Stimulated activated memory B cell treated with anti-CD40 and anti-IgM and Interleukin-4, amounts not matched to agents 10 μg/mL and 1 μg/mL and 100 μg/mL, for 72 hours (primary cell): ENCODE data around the gene ARHGAP15.
A peak's percentile ranks its signal among the peaks of the same experiment; 100 is the strongest.

ENCODE experiments used
- ATAC-seq: fragments of 150-1000 bp; cut with Tn5 transposase; 2 replicates; pipeline ENCODE4 v1.10.0; 2021
- H3K27ac Mint-ChIP-seq: one replicate; pipeline ENCODE4 v1.8.0; 2022; ENCODE audit warnings: mild to moderate bottlenecking, mixed read lengths
- H3K27me3 Mint-ChIP-seq: one replicate; pipeline ENCODE4 v1.8.0; 2022; ENCODE audit warnings: mixed read lengths
- H3K36me3 Mint-ChIP-seq: one replicate; pipeline ENCODE4 v1.8.0; 2022; ENCODE audit warnings: mixed read lengths
- H3K4me1 Mint-ChIP-seq: one replicate; pipeline ENCODE4 v1.8.0; 2022; ENCODE audit warnings: mixed read lengths
- H3K4me3 Mint-ChIP-seq: one replicate; pipeline ENCODE4 v1.8.0; 2022; ENCODE audit warnings: mild to moderate bottlenecking, moderate library complexity, mixed read lengths
- H3K9me3 Mint-ChIP-seq: one replicate; pipeline ENCODE4 v1.8.0; 2022; ENCODE audit warnings: mixed read lengths

The ARHGAP15 gene

DNA sequence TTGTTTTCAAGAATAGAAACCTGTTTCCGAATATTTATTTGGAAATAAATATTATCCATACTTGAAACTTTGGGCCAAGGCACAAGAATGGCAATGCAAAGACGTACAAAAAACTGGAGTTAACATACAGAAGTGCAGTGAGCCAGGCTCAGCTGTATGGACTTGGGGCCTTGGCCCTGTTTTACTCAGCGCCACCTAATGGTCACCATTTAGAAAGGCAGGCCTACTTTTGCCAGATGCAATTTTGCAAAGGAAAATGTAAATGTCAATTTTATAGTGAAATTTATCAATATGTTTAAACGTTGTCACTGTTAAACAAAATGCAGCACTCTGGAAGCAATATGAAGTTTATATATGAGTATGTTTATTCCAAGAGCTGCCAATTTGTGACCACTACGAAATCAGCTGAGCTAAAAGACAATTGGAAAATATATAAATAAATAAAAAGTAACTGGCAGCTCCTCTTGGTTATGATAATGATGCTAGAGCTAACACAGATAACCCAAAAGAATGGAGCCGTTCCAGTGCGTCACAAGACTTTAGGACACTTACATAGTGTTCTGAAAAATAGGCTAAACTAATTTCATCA, 155.0 kb downstream of the ARHGAP15 start:
- H3K4me3 Mint-ChIP-seq, result no peak overlapping the region
- H3K9me3 Mint-ChIP-seq, result no peaks in the 10 kb centered on the region
- H3K36me3 Mint-ChIP-seq, result peaks cover 6% of the 10 kb centered on the region
- peak; percentile 62 for ATAC-seq
- no peak overlapping the region for H3K27ac Mint-ChIP-seq
- no peaks in the 10 kb centered on the region for H3K27me3 Mint-ChIP-seq
- H3K4me1 Mint-ChIP-seq, result peaks cover 14% of the 10 kb centered on the region

DNA sequence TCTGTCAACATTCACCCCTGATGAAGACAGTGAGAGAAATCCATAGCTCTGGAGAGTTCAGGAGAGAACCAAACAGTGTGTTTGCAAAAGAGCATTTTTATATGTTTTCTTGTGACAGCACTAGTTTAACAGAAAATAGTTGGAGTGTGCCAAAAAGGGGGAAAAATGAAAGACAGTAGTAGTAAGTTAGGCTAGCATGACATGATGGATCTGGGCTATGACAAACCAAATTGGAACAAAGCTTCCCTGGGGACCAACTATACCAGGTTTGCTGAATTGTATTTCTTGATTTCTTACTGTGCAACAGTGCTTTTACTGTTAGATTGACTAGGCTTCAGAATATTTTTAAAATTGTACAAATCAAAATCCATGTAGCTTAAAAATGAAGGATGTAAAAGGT, 159.8 kb downstream of the ARHGAP15 start:
- Mint-ChIP-seq H3K9me3 (no peaks in the 10 kb centered on the region), H3K27ac (no peak overlapping the region), H3K4me3 (no peak overlapping the region), H3K4me1 (peaks cover 27% of the 10 kb centered on the region), H3K27me3 (no peaks in the 10 kb centered on the region), H3K36me3 (peaks cover 19% of the 10 kb centered on the region)
- no peak for ATAC-seq

GRCh38 chr2:143290221-143290620, 161.0 kb downstream of the ARHGAP15 start:
- Mint-ChIP-seq H3K27ac (no peak overlapping the region), H3K4me1 (peaks cover 29% of the 10 kb centered on the region), H3K9me3 (no peaks in the 10 kb centered on the region), H3K27me3 (no peaks in the 10 kb centered on the region), H3K4me3 (no peak overlapping the region), H3K36me3 (peaks cover 21% of the 10 kb centered on the region)
- ATAC-seq, result no peak

GRCh38 chr2:143294068-143294467, 164.8 kb downstream of the ARHGAP15 start:
- no peak overlapping the region for H3K27ac Mint-ChIP-seq
- H3K9me3 Mint-ChIP-seq, result no peaks in the 10 kb centered on the region
- H3K4me3 Mint-ChIP-seq, result no peak overlapping the region
- H3K36me3 Mint-ChIP-seq, result peaks cover 29% of the 10 kb centered on the region
- H3K27me3 Mint-ChIP-seq, result no peaks in the 10 kb centered on the region
- ATAC-seq, result no peak
- peaks cover 23% of the 10 kb centered on the region for H3K4me1 Mint-ChIP-seq

DNA sequence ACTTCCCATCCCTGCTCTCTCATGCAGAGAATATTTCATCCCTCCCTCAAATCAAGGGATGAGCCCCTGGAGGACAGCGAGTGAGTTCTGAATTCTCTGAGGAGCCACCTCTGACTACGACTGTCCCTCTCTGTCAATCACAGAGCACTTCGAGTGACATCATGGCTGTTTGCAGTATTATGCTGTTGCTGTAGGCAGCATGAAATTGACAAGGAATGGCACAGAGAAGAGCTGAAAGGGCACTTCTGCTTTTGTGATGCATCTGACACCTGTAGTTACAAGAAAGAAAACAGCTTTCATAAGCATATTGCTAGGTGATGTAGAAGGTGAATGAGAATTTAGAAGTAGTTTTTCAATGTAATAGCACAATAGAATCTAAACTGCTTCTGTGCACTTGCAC, 166.9 kb downstream of the ARHGAP15 start:
- Mint-ChIP-seq H3K27ac (no peak overlapping the region), H3K27me3 (no peaks in the 10 kb centered on the region), H3K4me3 (no peak overlapping the region), H3K36me3 (peaks cover 29% of the 10 kb centered on the region), H3K9me3 (no peaks in the 10 kb centered on the region), H3K4me1 (peaks cover 18% of the 10 kb centered on the region)
- peak; percentile 47 for ATAC-seq

DNA sequence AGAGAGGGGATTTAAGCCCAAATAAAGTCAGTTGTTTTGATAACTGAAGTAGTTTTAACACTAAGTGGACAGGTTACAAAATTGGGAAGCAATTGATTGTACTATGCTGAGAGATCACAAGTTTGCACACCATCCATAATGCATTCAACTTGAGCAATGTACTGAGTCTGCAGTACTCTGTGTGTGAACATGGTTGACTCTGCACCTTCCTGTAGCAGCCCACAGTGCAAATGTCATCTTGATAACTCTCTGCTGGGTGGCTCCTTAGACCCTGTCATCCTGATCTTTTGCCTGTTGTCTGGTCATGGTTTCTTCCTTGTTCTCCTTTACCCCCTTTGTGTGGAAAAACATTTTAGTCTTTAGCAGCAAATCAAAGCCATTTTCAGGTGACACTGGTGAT, 168.0 kb downstream of the ARHGAP15 start:
- H3K4me3 Mint-ChIP-seq, result no peak overlapping the region
- H3K36me3 Mint-ChIP-seq, result peaks cover 29% of the 10 kb centered on the region
- no peak overlapping the region for H3K27ac Mint-ChIP-seq
- ATAC-seq, result no peak
- H3K9me3 Mint-ChIP-seq, result no peaks in the 10 kb centered on the region
- peaks cover 18% of the 10 kb centered on the region for H3K4me1 Mint-ChIP-seq
- no peaks in the 10 kb centered on the region for H3K27me3 Mint-ChIP-seq

DNA sequence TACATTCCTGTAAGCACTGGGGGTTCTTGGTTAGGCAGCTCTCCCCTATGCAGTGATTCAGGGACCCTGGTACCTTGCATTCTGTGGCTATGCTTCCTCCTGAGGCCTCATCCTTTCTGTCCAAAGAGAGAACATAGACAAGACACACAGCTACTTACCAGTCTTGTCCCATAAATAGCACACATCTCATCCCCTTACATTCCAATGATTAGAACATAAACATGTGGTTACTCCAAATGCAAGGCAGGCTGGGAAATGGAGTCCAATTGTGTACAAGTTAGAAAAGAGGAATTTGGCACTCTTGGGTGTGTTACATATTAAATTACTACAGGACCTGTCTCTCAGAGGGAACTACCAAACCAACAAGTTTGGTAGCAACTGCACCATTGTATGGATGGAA, 171.3 kb downstream of the ARHGAP15 start:
- H3K4me1 Mint-ChIP-seq, result peaks cover 6% of the 10 kb centered on the region
- no peaks in the 10 kb centered on the region for H3K9me3 Mint-ChIP-seq
- no peaks in the 10 kb centered on the region for H3K27me3 Mint-ChIP-seq
- H3K36me3 Mint-ChIP-seq, result peaks cover 29% of the 10 kb centered on the region
- H3K4me3 Mint-ChIP-seq, result no peak overlapping the region
- no peak for ATAC-seq
- no peak overlapping the region for H3K27ac Mint-ChIP-seq

DNA sequence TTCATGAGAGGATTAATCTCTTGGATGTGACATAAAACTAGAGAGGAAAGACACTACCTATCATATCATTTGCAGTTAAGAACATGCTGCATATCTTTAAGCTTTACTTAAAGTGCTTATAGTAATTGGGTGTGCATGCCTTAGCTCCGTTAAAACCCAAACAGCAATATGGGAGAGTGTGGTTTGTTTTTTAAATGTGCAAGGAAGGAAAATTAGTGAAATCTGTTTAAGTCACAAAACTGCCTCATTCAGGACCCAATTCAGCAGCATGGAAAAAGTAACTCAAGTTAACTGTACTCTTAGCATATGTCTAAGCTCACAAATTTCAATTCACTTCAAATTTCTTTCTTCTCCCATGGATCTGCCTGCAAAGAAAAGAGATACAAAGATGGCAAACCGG, 182.2 kb downstream of the ARHGAP15 start:
- Mint-ChIP-seq H3K27me3 (no peaks in the 10 kb centered on the region), H3K36me3 (peaks cover 16% of the 10 kb centered on the region), H3K9me3 (no peaks in the 10 kb centered on the region), H3K27ac (no peak overlapping the region), H3K4me3 (no peak overlapping the region), H3K4me1 (peaks cover 13% of the 10 kb centered on the region)
- no peak for ATAC-seq

- Mint-ChIP-seq H3K9me3 (no peaks in the 10 kb centered on the region), H3K4me1 (peaks cover 15% of the 10 kb centered on the region), H3K4me3 (no peak overlapping the region), H3K27me3 (no peaks in the 10 kb centered on the region), H3K36me3 (peaks cover 21% of the 10 kb centered on the region), H3K27ac (no peak overlapping the region)
- ATAC-seq, result no peak
Measured at GRCh38 chr2:143312441-143312840, 183.2 kb downstream of the ARHGAP15 start.

DNA sequence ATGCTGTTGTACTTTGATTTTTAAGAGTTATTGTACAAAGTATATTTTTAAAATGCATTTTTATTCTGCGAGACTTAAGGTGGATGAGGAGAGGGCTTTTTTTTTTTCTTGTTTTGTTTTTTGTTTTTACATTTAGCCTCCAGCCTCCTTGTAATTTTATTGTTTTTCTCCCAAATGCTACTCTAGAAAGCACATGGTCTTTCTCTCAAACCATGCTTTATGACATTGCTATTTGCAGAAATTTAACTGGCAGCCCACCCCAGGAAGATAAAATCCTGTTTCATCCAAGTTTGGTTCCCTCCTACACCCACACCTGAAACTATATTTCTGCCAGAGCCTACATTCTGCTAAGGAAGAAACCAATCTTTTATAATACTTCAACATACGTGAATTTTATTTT, 184.6 kb downstream of the ARHGAP15 start:
- no peaks in the 10 kb centered on the region for H3K9me3 Mint-ChIP-seq
- no peak overlapping the region for H3K27ac Mint-ChIP-seq
- no peak for ATAC-seq
- H3K4me1 Mint-ChIP-seq, result peaks cover 15% of the 10 kb centered on the region
- no peaks in the 10 kb centered on the region for H3K27me3 Mint-ChIP-seq
- no peak overlapping the region for H3K4me3 Mint-ChIP-seq
- H3K36me3 Mint-ChIP-seq, result peaks cover 33% of the 10 kb centered on the region

- Mint-ChIP-seq H3K9me3 (no peaks in the 10 kb centered on the region), H3K36me3 (peaks cover 61% of the 10 kb centered on the region), H3K4me3 (no peak overlapping the region), H3K4me1 (peaks cover 18% of the 10 kb centered on the region), H3K27me3 (no peaks in the 10 kb centered on the region), H3K27ac (no peak overlapping the region)
- ATAC-seq, result no peak
Measured at GRCh38 chr2:143321994-143322393, 192.8 kb downstream of the ARHGAP15 start.

GRCh38 chr2:143329288-143329687, 200.1 kb downstream of the ARHGAP15 start:
- peaks cover 28% of the 10 kb centered on the region for H3K36me3 Mint-ChIP-seq
- H3K27ac Mint-ChIP-seq, result no peak overlapping the region
- no peak for ATAC-seq
- H3K4me3 Mint-ChIP-seq, result no peak overlapping the region
- H3K9me3 Mint-ChIP-seq, result no peaks in the 10 kb centered on the region
- no peaks in the 10 kb centered on the region for H3K27me3 Mint-ChIP-seq
- peaks cover 16% of the 10 kb centered on the region for H3K4me1 Mint-ChIP-seq

DNA sequence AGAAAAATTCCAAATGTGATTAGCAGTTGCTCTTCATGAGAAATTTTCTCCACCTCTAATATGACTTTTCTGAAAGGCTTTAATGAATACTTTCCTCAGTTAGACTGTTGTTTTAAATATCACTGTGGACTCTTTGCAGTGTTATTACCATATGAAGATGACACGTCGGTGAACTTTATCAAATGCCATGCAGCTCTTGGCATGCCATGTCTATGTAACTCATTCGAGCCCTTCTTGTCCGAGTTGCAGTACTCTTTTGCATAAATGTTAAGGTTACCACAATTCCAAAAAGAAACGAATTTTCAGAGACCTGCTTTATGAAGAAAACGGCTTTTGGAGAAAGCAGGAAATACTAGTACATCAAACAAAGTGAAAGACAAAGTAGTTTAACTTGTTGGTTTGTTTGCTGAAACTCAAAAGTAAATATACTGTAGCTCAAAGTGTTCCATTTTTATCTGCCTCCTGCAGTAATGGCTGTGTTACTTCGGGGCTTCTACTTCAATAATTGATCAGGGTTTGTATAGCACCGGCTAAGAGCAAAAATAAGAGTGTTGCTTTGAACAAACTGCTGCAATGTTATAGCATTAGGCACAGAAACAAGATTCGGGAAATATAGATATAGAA, 204.1 kb downstream of the ARHGAP15 start:
- Mint-ChIP-seq H3K36me3 (peaks cover 22% of the 10 kb centered on the region), H3K27ac (no peak overlapping the region), H3K9me3 (no peaks in the 10 kb centered on the region), H3K4me1 (peaks cover 7% of the 10 kb centered on the region), H3K4me3 (no peak overlapping the region), H3K27me3 (no peaks in the 10 kb centered on the region)
- no peak for ATAC-seq

- H3K36me3 Mint-ChIP-seq, result peaks cover 21% of the 10 kb centered on the region
- H3K4me1 Mint-ChIP-seq, result peaks cover 7% of the 10 kb centered on the region
- no peak overlapping the region for H3K4me3 Mint-ChIP-seq
- no peak for ATAC-seq
- no peaks in the 10 kb centered on the region for H3K27me3 Mint-ChIP-seq
- H3K27ac Mint-ChIP-seq, result no peak overlapping the region
- H3K9me3 Mint-ChIP-seq, result no peaks in the 10 kb centered on the region
Measured at GRCh38 chr2:143333847-143334246, 204.6 kb downstream of the ARHGAP15 start.

DNA sequence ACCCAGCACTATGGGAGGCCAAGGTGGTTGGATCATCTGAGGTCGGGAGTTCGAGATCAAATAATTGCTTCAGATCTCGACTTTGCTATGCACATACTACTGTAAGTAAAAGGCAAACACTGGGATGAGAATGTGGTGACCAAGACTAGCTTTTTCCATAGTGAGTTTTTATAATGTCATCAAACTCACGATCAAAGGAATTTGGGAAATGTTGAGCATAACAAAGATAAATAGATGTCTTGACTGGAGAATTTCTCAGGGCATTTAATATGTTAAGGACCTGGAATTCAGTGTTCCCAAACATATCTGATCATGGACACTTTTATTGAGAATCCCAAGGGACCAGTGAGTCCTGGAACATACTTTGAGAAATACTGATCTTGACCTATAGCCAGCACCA, 205.6 kb downstream of the ARHGAP15 start:
- H3K27me3 Mint-ChIP-seq, result no peaks in the 10 kb centered on the region
- H3K4me1 Mint-ChIP-seq, result peaks cover 7% of the 10 kb centered on the region
- no peak overlapping the region for H3K4me3 Mint-ChIP-seq
- H3K9me3 Mint-ChIP-seq, result no peaks in the 10 kb centered on the region
- peaks cover 21% of the 10 kb centered on the region for H3K36me3 Mint-ChIP-seq
- H3K27ac Mint-ChIP-seq, result no peak overlapping the region
- no peak for ATAC-seq

- Mint-ChIP-seq H3K27me3 (no peaks in the 10 kb centered on the region), H3K4me3 (no peak overlapping the region), H3K4me1 (peaks cover 7% of the 10 kb centered on the region), H3K36me3 (peaks cover 21% of the 10 kb centered on the region), H3K9me3 (no peaks in the 10 kb centered on the region), H3K27ac (peak overlapping the region; percentile 38)
- ATAC-seq, result no peak
Measured at GRCh38 chr2:143336719-143337210, 207.5 kb downstream of the ARHGAP15 start.
